Mucosa of descending colon (tissue), 3 donors: ENCODE measurements around the gene DDHD1. TPM values are rescaled to one million over a fixed set of nuclear protein-coding genes. Genes with fewer than 3 reads are reported as not detected.

Experiments used
- ATAC-seq: fragments of 200-7000 bp; cut with Tn5 transposase; one replicate; pipeline ENCODE4 v1.9.1; 2020; ENCODE audit warnings: mild to moderate bottlenecking, moderate library complexity
- DNase-seq, 3 donors: peaks; one replicate each; pipeline ENCODE4 v3.0.0-alpha.2; 2020
- H3K36me3 ChIP-seq: fragments of 200-600 bp; one replicate; pipeline ENCODE4 v1.8.0; 2021; ENCODE audit warnings: low read depth, mild to moderate bottlenecking
- H3K4me1 ChIP-seq: fragments of 200-600 bp; one replicate; pipeline ENCODE4 v1.8.0; 2021; ENCODE audit warnings: low read depth, mild to moderate bottlenecking
- H3K4me3 ChIP-seq: fragments of 200-600 bp; one replicate; pipeline ENCODE4 v1.8.0; 2021; ENCODE audit warnings: mild to moderate bottlenecking
- H3K9me3 ChIP-seq: fragments of 200-600 bp; one replicate; pipeline ENCODE4 v1.8.0; 2021; ENCODE audit warnings: mild to moderate bottlenecking
- intact Hi-C, 2 donors: fragments of 100-400 bp; cut with DNase I in 1 of 2; cut with micrococcal nuclease in 1 of 2; formaldehyde crosslinking; loops; one replicate each; pipeline versions ENCODE4 v1.11.0 to v1.11.1; 2022; cut with DNase I, micrococcal nuclease
- total RNA-seq, 3 donors: library from RNA; stranded (reverse); fragmentation: NEBNext Ultra II Directional in 2 of 3; extraction: Animal tissue kit (Norgen Biotek cat#: 25700) in 2 of 3; gene quantifications; one replicate each; pipeline versions ENCODE4 v1.2.1 to v1.2.4, GENCODE V29; 2021 to 2023
- TF ChIP-seq, protein P1 (sequence below): fragments of 200-600 bp; IDR thresholded peaks from one replicate; pipeline ENCODE4 v1.8.0; 2022; ENCODE audit warnings: antibody characterized with exemption, mild to moderate bottlenecking
- donor health status: DM: no; HTN: no; CAD: no; lungs with moderate emphysema.
- donor health status: DM: no; HTN: no; CAD: no.
- donor health status: DM: no; HTN: yes; CAD: no.

Gene DDHD1
- total RNA-seq, 3 donors from 2014 or later = 7.7 to 15.7 (median 8.2) TPM

DNA sequence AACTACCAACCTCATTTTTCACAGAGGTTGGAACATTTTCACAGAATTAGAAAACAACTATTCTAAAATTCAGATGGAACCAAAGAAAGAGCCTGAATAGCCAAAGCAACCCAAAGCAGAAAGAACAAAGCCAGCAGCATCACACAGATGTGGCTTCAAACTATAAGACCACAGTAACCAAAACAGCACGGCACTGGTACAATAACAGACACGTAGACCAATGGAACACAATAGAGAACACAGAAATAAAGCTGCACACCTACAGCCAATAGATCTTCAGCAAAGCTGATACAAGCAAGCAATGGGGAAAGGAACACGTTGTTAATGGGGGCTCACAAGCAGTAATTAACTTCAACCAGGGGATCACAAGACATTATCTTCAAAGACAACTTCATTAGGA is 114.5 kb downstream of the DDHD1 start:
- no peaks in the 10 kb centered on the region for H3K36me3 ChIP-seq
- H3K9me3 ChIP-seq = no peaks in the 10 kb centered on the region
- no peak overlapping the region for H3K4me3 ChIP-seq
- no peak for ATAC-seq
- no peak for DNase-seq
- TF ChIP-seq, protein P1, sequence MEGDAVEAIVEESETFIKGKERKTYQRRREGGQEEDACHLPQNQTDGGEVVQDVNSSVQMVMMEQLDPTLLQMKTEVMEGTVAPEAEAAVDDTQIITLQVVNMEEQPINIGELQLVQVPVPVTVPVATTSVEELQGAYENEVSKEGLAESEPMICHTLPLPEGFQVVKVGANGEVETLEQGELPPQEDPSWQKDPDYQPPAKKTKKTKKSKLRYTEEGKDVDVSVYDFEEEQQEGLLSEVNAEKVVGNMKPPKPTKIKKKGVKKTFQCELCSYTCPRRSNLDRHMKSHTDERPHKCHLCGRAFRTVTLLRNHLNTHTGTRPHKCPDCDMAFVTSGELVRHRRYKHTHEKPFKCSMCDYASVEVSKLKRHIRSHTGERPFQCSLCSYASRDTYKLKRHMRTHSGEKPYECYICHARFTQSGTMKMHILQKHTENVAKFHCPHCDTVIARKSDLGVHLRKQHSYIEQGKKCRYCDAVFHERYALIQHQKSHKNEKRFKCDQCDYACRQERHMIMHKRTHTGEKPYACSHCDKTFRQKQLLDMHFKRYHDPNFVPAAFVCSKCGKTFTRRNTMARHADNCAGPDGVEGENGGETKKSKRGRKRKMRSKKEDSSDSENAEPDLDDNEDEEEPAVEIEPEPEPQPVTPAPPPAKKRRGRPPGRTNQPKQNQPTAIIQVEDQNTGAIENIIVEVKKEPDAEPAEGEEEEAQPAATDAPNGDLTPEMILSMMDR = no peak
- no peaks in the 10 kb centered on the region for H3K4me1 ChIP-seq
- intact Hi-C loops = no loop called here

DNA sequence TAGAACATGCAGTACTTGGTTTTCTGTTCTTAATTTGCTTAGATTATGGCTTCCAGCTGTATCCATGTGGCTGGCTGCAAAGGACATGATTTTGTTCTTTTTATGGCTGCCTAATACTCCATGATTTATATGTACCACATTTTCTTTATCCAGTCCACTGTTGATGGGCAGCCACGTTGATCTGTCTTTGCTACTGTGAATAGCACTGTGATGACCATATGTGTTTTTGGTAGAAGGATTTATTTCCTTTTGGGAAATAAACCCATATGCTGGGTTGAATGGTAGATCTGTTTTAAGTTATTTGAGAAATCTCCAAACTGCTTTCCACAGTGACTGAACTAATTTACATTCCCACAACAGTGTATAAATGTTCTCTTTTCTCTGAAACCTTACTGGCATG is 116.1 kb downstream of the DDHD1 start:
- H3K36me3 ChIP-seq = no peaks in the 10 kb centered on the region
- ATAC-seq = no peak
- no peaks in the 10 kb centered on the region for H3K9me3 ChIP-seq
- intact Hi-C loops = no loop called here
- DNase-seq = no peak
- no peaks in the 10 kb centered on the region for H3K4me1 ChIP-seq
- H3K4me3 ChIP-seq = no peak overlapping the region
- TF ChIP-seq, protein P1 = no peak

DNA sequence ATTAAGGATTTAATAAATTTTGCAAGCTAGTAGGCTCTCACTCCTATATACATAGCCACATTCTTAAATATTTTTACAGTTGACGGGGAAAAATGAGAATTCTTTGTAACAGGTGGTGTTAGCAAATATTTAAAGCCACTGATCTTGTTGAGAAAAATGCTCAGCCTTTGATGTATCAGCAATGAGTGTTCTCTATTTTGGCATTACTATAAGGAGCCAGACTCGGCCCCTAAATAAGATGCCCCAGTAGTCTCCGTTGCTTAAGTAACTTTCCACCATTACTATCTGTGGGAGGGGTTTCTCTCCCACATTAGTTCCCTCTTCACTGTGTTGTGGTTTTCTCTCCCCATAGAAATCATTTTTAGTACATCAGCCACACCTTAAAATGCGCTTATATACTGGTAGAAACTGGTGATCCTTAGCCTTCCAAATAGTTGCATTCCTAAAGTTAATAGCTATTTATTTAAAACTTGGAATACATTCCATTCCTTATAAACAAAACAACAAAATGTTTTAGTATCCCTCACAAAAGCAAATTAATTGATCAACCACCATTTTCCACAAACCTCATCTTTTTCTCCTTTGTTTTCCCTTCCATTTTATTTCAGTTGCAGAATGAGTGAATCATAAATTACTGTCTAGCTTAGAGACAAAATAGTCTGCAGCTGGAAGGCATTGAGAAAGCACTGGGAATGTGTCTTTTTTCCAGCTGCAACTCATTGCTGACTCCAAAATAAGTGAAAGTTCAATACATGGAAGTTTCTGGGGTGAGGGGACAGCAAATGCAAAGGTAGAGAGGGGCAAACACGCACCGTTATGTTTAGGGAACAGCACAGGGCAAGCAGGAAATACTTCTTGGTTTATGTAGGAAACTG is 117.5 kb downstream of the DDHD1 start:
- TF ChIP-seq, protein P1 = no peak
- Histone ChIP-seq H3K4me1 (no peaks in the 10 kb centered on the region), H3K4me3 (no peak overlapping the region), H3K9me3 (no peaks in the 10 kb centered on the region), H3K36me3 (no peaks in the 10 kb centered on the region)
- ATAC-seq (no peak), DNase-seq (no peak)
- intact Hi-C loops = no loop called here

DNA sequence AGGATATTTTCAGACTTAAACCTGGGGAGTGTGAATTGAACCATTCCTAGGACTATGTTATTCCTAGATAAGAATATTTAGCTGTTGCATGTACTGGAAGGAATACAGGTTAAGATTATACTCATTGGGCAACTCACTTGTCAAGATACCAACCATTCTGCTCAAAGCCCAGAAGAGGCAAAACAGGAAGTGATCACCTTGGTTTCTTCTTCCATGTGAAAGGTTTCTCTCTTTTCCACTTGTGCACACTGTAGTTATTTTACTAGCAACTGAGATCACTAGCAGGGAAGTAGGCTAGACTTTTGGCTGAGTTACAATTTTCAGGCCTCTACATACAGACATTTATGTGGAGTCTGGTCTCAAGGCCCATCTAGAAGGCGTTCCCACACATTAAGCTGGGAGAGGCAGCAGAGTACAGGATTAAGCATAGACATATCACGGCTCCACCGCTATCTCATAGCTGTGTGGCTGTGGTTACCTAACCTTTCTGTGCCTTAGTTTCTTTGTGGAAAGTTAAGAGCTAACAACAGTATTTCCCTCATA is 118.4 kb downstream of the DDHD1 start:
- no peak overlapping the region for H3K4me3 ChIP-seq
- DNase-seq (no peak), ATAC-seq (no peak)
- TF ChIP-seq, protein P1 = no peak
- H3K9me3 ChIP-seq = no peaks in the 10 kb centered on the region
- H3K36me3 ChIP-seq = no peaks in the 10 kb centered on the region
- intact Hi-C loops = no loop called here
- no peaks in the 10 kb centered on the region for H3K4me1 ChIP-seq

DNA sequence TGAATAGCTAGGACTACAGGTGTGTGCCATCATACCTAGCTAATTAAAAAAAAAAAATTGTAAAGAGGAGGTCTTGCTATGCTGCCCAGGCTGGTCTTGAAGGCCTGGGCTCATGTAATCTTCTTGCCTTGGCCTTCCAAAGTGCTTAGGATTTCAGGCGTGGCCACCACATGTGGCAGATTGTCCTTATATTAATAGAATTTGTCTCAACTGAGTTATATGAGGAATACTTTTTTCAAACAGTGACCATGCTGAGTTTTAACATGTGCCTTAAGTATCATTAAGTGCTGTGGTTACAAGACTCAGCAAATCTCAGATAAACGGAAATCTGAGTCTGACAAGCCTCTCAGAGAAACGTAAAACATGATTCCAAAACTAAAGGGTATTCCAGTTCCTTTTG is 119.1 kb downstream of the DDHD1 start:
- Histone ChIP-seq H3K9me3 (no peaks in the 10 kb centered on the region), H3K4me1 (no peaks in the 10 kb centered on the region), H3K4me3 (no peak overlapping the region), H3K36me3 (no peaks in the 10 kb centered on the region)
- TF ChIP-seq, protein P1 = no peak
- ATAC-seq (no peak), DNase-seq (no peak)
- intact Hi-C loops = no loop called here
